Measurements from ENCODE around the gene PRSS38. TPM values are rescaled to one million over a fixed set of nuclear protein-coding genes. Genes with fewer than 3 reads are reported as not detected.
"Not testable (repeated sequence)": the region's sequence is repeated elsewhere in the genome, so short reads cannot be mapped to it uniquely, and the experiment has no call there.

Gene PRSS38
- polyA plus RNA-seq, 1 donor (not counting 4 experiments of a cell fraction or from before 2014, with no cell fraction given) = not detected

- H3K4me3 ChIP-seq (ENCODE audit: control insufficient read depth in 2 of 3, extremely low read depth in 1 of 3, insufficient read depth in 2 of 3, low read depth in 1 of 3, low read length in 3 of 3) = no peak overlapping the region
- DNase-seq (ENCODE audit: low read depth, low spot score) (no peak), FAIRE-seq (no peak)
- H3K9me3 ChIP-seq (ENCODE audit: control insufficient read depth, low read depth, low read length) = no peaks in the 10 kb centered on the region
- H3K36me3 ChIP-seq (ENCODE audit: control insufficient read depth in 2 of 2, extremely low read depth in 1 of 2, insufficient read depth in 2 of 2, low read length in 2 of 2) = no peaks in the 10 kb centered on the region
- no peaks in the 10 kb centered on the region for H3K9me1 ChIP-seq (ENCODE audit: control insufficient read depth, extremely low read depth, insufficient read depth, low read length)
- H3K9ac ChIP-seq (ENCODE audit: control insufficient read depth, extremely low read depth, insufficient read depth, low read length) = no peak overlapping the region
- H4K20me1 ChIP-seq (ENCODE audit: control insufficient read depth, extremely low read depth, insufficient read depth, low read length) = no peaks in the 10 kb centered on the region
- H2AFZ ChIP-seq (ENCODE audit: control insufficient read depth, low read length) = no peak overlapping the region
- H3K27me3 ChIP-seq (ENCODE audit: control insufficient read depth, extremely low read depth, insufficient read depth, low read length) = no peaks in the 10 kb centered on the region
- H3K79me2 ChIP-seq (ENCODE audit: control insufficient read depth, insufficient read depth, low read length) = no peaks in the 10 kb centered on the region
- H3K4me1 ChIP-seq (ENCODE audit: control insufficient read depth, extremely low read depth, insufficient read depth, low read length) = no peaks in the 10 kb centered on the region
- H3K4me2 ChIP-seq (ENCODE audit: control insufficient read depth, extremely low read depth, insufficient read depth, low read depth, low read length) = no peak overlapping the region
- TF ChIP-seq EZH2 (IDR thresholded peaks at IDR 0.05; ENCODE audit: low read length) = no peak
- TF ChIP-seq CTCF (optimal IDR thresholded peaks at IDR 0.05 in 1 of 3, IDR thresholded peaks at IDR 0.05 in 1 of 3, conservative IDR thresholded peaks at IDR 0.05 in 1 of 3; ENCODE audit: extremely low read depth in 1 of 3, insufficient read depth in 2 of 3, low read length in 3 of 3) = no peak
- dilution Hi-C loops (cut with MboI; ENCODE audit: extremely low pct_ligation_motif_present, low sequenced_read_pairs) = no loop called here
- H3K27ac ChIP-seq (ENCODE audit: control insufficient read depth, insufficient read depth, low read length) = no peak overlapping the region
Observed at GRCh38 chr1:227845519-227845918, 30.0 kb downstream of the PRSS38 start.

GRCh38 chr1:227846265-227846858 lies 30.9 kb downstream of the PRSS38 start:
- H4K20me1 ChIP-seq (ENCODE audit: control insufficient read depth, extremely low read depth, insufficient read depth, low read length) = no peaks in the 10 kb centered on the region
- no peaks in the 10 kb centered on the region for H3K9me1 ChIP-seq (ENCODE audit: control insufficient read depth, extremely low read depth, insufficient read depth, low read length)
- no peak overlapping the region for H3K9ac ChIP-seq (ENCODE audit: control insufficient read depth, extremely low read depth, insufficient read depth, low read length)
- dilution Hi-C loops (cut with MboI; ENCODE audit: extremely low pct_ligation_motif_present, low sequenced_read_pairs) = no loop called here
- no peak overlapping the region for H3K4me3 ChIP-seq (ENCODE audit: control insufficient read depth in 2 of 3, extremely low read depth in 1 of 3, insufficient read depth in 2 of 3, low read depth in 1 of 3, low read length in 3 of 3)
- no peaks in the 10 kb centered on the region for H3K9me3 ChIP-seq (ENCODE audit: control insufficient read depth, low read depth, low read length)
- H3K79me2 ChIP-seq (ENCODE audit: control insufficient read depth, insufficient read depth, low read length) = no peaks in the 10 kb centered on the region
- H2AFZ ChIP-seq (ENCODE audit: control insufficient read depth, low read length) = no peak overlapping the region
- no peaks in the 10 kb centered on the region for H3K36me3 ChIP-seq (ENCODE audit: control insufficient read depth in 2 of 2, extremely low read depth in 1 of 2, insufficient read depth in 2 of 2, low read length in 2 of 2)
- H3K27me3 ChIP-seq (ENCODE audit: control insufficient read depth, extremely low read depth, insufficient read depth, low read length) = no peaks in the 10 kb centered on the region
- H3K4me1 ChIP-seq (ENCODE audit: control insufficient read depth, extremely low read depth, insufficient read depth, low read length) = no peaks in the 10 kb centered on the region
- no peak overlapping the region for H3K27ac ChIP-seq (ENCODE audit: control insufficient read depth, insufficient read depth, low read length)
- TF ChIP-seq CTCF (optimal IDR thresholded peaks at IDR 0.05 in 1 of 3, IDR thresholded peaks at IDR 0.05 in 1 of 3, conservative IDR thresholded peaks at IDR 0.05 in 1 of 3; ENCODE audit: extremely low read depth in 1 of 3, insufficient read depth in 2 of 3, low read length in 3 of 3) (no peak), EZH2 (IDR thresholded peaks at IDR 0.05; ENCODE audit: low read length) (no peak)
- no peak overlapping the region for H3K4me2 ChIP-seq (ENCODE audit: control insufficient read depth, extremely low read depth, insufficient read depth, low read depth, low read length)
- DNase-seq (ENCODE audit: low read depth, low spot score) (no peak), FAIRE-seq (no peak)

GRCh38 chr1:227847046-227847445 lies 31.6 kb downstream of the PRSS38 start:
- FAIRE-seq; dilution Hi-C loops (cut with MboI; ENCODE audit: extremely low pct_ligation_motif_present, low sequenced_read_pairs); H3K4me1 ChIP-seq (ENCODE audit: control insufficient read depth, extremely low read depth, insufficient read depth, low read length); H3K9me1 ChIP-seq (ENCODE audit: control insufficient read depth, extremely low read depth, insufficient read depth, low read length); H2AFZ ChIP-seq (ENCODE audit: control insufficient read depth, low read length); H3K9me3 ChIP-seq (ENCODE audit: control insufficient read depth, low read depth, low read length); H4K20me1 ChIP-seq (ENCODE audit: control insufficient read depth, extremely low read depth, insufficient read depth, low read length); H3K27ac ChIP-seq (ENCODE audit: control insufficient read depth, insufficient read depth, low read length); H3K4me2 ChIP-seq (ENCODE audit: control insufficient read depth, extremely low read depth, insufficient read depth, low read depth, low read length); H3K79me2 ChIP-seq (ENCODE audit: control insufficient read depth, insufficient read depth, low read length); H3K36me3 ChIP-seq (ENCODE audit: control insufficient read depth in 2 of 2, extremely low read depth in 1 of 2, insufficient read depth in 2 of 2, low read length in 2 of 2); H3K4me3 ChIP-seq (ENCODE audit: control insufficient read depth in 2 of 3, extremely low read depth in 1 of 3, insufficient read depth in 2 of 3, low read depth in 1 of 3, low read length in 3 of 3); DNase-seq (ENCODE audit: low read depth, low spot score); H3K27me3 ChIP-seq (ENCODE audit: control insufficient read depth, extremely low read depth, insufficient read depth, low read length); H3K9ac ChIP-seq (ENCODE audit: control insufficient read depth, extremely low read depth, insufficient read depth, low read length): not testable (repeated sequence)
